Fibroblast of pulmonary artery (primary cell): ENCODE measurements around the gene PAK6.

Source experiments
- DNase-seq: peaks from one replicate; pipeline ENCODE4 v3.0.0-alpha.2; 2010; ENCODE audit warnings: low read depth
- H3K4me3 ChIP-seq: replicated peaks from 2 replicates; pipeline ENCODE4 v1.5.1; 2011; ENCODE audit warnings: low read depth, mild to moderate bottlenecking, control low read depth, low read length, moderate library complexity
- CTCF ChIP-seq: IDR thresholded peaks from 2 replicates; pipeline ENCODE4 v1.5.1; 2011; ENCODE audit warnings: mild to moderate bottlenecking, control low read depth, low read length, inconsistent platforms; ENCODE audit errors: missing control alignments

Gene PAK6

GRCh38 chr15:40256638-40257235 lies 17.9 kb downstream of the PAK6 start:
- no peak overlapping the region for H3K4me3 ChIP-seq
- peak; percentile 40 for DNase-seq
- no peak for TF ChIP-seq CTCF

- DNase-seq: no peak
- no peak overlapping the region for H3K4me3 ChIP-seq
- no peak for TF ChIP-seq CTCF
Measured at GRCh38 chr15:40257656-40258450, 19.0 kb downstream of the PAK6 start.

GRCh38 chr15:40258544-40258943 lies 19.7 kb downstream of the PAK6 start:
- TF ChIP-seq CTCF: no peak
- no peak for DNase-seq
- H3K4me3 ChIP-seq: no peak overlapping the region

GRCh38 chr15:40259021-40259420 lies 20.2 kb downstream of the PAK6 start:
- no peak for DNase-seq
- H3K4me3 ChIP-seq: no peak overlapping the region
- TF ChIP-seq CTCF: no peak

- no peak for TF ChIP-seq CTCF
- peak; percentile 48 for DNase-seq
- no peak overlapping the region for H3K4me3 ChIP-seq
Measured at GRCh38 chr15:40263024-40263754, 24.3 kb downstream of the PAK6 start.

- H3K4me3 ChIP-seq: no peak overlapping the region
- TF ChIP-seq CTCF: no peak
- no peak for DNase-seq
Measured at GRCh38 chr15:40264321-40265153, 25.7 kb downstream of the PAK6 start.
